HG02973 (cell line): ENCODE results near the gene CRIP2.

ENCODE experiments used
- ATAC-seq: cut with Tn5 transposase; IDR thresholded peaks from one replicate; pipeline ENCODE4 v1.9.1; 2021; ENCODE audit warnings: moderate library complexity; ENCODE audit not compliant: unreplicated experiment

CRIP2 gene

DNA sequence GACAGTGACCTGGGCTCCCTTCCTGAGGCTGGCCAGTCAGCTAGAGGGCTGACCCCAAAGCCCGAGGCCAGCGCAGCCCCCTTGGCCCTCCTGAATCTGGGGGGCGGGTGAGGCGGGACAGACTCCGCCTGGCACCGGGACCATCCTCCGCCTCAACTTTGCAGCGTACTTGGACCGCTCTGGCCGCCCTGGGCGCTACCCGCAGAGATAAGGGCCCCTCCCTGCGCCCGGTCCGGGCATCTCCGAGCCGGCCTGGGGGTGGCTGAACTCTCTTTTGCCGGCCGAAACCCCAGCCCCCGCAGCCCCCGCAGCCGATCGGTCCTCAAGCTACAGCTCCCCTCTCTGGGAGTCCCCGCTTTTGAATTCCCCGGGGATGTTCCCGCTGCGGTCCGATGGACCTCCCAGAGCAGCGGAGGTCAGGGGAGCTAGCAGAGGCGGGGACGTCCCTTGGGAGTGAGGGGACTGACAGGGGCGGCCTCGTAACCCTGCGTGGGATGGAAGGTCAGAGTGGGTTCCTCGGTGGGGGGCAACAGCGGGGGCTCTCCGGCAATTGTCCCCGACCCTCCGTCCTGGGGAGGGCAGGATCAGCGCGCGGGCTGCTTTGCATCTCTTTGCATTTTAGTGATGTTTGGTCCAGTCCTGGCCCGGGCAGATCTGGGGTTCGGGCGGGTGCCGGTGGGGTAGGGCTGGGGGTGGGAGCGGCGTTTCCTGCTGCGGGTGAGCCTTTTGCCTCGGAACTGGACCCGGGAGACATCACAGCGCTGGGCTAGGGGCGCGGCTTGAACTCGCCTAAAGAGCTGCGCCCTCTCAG is 11.7 kb downstream of the CRIP2 start, which contains the start of gene CRIP1:
CRIP1 (plus strand) TSS at position 724 of the 811 bp plus-strand sequence. CDS start 374 bp downstream, outside the sequence.
- no peak for ATAC-seq

GRCh38 chr14:105486974-105487448 is 12.4 kb downstream of the CRIP2 start:
- no peak for ATAC-seq

GRCh38 chr14:105487449-105487985 is 12.9 kb downstream of the CRIP2 start:
- ATAC-seq = no peak

GRCh38 chr14:105487986-105488777 is 13.6 kb downstream of the CRIP2 start:
- ATAC-seq = no peak

GRCh38 chr14:105488781-105489541 is 14.3 kb downstream of the CRIP2 start:
- ATAC-seq = no peak

- no peak for ATAC-seq
Observed at GRCh38 chr14:105489542-105490266, 15.1 kb downstream of the CRIP2 start.

- peak; percentile 1 for ATAC-seq
Observed at GRCh38 chr14:105490267-105490571, 15.6 kb downstream of the CRIP2 start.

- ATAC-seq = peak; percentile 61
Observed at GRCh38 chr14:105490572-105491365, 16.1 kb downstream of the CRIP2 start, which contains the start of gene TEDC1. TEDC1 (plus strand) TSS chr14:105491246; CDS start chr14:105491376, 130 bp downstream.

DNA sequence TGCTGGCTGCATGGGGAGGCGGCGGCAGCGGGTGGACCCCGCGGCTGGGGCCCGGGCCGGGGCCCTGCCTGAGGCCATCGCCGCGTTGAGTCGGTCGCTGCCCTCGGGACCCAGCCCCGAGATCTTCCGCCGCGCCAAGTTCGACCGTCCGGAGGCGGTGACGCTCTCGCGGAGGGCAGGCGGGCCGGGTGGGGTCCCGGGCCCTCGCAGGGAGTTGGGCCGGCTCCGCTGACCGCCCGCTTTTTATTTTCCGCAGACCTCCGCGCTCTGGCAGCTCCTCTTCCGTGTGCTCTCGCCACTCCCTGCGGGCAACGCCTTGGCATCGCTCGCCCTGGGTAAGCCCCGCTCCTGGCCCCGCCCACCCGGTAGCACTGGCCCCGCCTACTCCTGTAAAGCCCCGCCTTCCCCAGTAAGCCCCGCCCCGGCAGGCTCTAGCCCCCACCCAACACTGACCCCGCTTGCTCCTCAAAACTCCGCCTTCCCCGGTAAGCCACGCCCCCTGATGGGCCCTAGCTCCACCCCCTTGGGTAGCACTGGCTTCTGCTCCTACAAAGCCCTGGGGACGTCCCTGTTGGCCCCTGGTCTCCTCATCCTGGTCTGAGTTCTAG is 16.8 kb downstream of the CRIP2 start:
- no peak for ATAC-seq

DNA sequence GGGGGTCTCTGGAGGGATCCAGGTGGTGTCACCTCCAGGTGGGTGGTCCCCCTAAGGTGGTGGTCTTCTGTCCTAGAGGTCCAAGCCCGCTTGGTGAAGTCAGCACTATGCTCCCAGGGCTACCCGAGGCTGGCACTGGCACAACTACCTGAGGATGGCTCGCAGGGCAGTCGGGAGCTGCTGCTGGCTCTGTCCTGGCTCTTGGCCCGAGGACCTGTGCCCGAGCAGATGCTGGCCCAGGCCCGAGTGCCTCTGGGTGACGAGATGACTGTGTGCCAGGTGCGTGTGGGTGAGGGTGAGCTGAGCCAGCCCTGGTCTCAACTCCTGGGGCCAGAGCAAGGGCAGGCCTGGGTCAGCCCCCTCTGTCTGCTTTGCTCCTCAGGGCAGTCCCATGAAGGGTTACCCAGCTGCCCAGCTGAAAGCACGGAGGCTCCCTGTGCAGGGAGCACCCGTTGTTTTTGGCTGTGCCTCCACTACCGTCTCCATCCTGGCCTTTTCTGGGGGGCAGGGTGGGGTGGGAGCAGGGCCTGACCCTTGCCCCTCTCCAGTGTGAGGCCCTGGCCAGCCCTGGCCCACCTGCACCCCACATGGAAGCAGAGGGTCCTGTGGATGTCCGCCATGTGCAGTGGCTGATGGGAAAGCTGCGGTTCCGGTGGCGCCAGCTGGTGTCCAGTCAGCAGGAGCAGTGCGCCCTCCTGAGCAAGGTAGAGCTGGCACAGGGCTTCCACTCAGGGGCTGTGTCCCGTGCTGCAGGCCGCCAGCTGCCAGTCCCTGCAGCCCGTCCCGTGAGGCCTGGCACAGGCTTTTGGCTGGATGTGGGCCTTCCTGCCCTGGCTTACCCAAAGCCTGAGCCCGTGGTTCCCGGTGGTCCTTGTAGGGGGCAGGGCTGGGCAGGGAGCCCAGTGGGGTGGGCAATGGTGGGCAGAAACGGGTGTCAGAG is 17.7 kb downstream of the CRIP2 start:
- no peak for ATAC-seq

DNA sequence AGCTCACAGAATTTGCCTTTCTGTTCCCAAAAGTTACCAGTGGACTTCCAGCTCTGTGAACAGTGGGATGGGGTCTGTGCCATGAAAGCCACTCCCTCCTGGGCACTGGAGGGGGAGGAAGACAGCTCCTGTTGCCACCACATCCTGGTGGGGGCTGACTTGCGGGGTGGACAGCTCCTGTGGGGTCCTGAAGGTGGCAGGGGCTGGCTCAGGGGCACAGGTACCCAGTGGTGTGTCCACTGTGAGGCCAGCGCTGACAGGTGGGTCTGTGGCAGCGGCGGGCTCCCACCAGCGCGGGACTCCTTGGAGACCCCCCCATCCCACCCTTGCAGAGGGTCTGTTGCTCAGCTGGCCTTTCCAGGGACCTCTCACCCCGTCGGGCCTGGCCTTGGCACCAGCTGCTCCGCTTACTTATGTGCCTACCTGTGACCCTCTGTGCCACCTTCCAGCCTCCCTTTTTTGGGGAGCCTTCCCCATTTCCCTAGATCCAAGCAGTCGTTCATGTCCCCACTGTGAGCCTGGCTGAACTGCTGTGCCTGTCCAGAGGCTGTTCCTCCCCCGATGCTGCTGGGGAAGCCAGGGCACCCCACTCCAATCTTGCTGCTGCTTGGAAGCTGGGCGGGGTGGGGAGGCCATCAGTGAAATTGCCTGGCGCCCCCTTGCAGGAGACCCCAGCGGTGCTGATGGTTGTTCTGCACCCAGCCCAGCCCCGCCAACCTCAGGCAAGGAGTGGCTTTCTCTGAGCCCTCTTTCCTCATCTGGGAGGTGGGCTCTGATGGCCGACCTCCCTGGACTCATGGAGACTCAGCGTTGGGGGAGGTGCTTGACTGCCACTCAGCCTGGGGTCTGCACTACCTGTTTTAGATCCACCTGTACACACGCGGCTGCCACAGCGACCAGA is 18.6 kb downstream of the CRIP2 start:
- no peak for ATAC-seq

DNA sequence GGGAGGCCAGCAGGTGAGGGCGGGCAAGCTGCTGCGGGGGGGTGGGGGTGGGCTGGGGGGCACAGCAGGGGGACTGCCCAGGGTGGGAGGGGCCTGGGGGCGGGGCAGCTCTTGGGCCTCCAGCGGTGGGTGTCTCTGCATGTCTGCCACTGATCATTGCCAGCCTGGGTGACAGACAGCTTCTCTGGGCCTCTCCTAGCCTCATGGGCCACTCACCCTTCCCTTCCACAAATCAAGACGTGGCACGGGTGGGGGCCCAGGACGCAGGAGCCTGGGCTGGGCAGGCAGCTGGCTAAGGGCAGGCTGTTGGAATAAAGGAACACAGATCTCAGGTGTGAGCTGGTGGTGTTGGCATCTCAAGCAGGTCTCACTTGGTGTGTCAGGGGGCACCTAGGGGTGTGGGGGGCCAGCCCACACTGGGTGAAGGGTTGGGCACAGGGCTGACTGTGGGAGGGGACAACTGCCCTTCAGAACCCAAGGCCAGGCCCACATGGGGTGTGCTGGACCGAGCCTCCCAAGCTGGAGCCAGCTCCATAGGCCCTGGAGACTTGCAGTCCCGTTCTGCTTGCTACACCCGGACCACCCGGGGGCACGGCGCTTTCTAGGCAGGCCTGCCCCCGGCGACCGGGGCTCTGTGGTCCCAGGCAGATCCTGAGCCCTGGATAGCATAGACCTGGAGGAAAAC is 19.4 kb downstream of the CRIP2 start:
- ATAC-seq = no peak

DNA sequence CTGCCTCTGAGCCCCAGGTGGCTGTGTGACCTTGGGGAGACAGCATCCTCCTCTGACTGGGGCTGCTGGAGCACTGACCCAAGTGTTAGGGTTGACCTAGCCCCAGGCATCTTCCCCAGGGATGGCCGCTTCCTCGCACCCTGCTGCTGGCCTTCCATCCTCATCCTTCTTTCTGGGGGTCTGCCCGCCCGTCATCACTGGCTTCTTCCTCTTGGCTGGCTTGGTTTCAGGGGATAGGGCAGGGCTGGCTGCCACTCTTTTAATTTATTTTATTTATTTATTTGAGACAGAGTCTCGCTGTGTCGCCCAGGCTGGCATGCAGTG is 19.9 kb downstream of the CRIP2 start:
- no peak for ATAC-seq

DNA sequence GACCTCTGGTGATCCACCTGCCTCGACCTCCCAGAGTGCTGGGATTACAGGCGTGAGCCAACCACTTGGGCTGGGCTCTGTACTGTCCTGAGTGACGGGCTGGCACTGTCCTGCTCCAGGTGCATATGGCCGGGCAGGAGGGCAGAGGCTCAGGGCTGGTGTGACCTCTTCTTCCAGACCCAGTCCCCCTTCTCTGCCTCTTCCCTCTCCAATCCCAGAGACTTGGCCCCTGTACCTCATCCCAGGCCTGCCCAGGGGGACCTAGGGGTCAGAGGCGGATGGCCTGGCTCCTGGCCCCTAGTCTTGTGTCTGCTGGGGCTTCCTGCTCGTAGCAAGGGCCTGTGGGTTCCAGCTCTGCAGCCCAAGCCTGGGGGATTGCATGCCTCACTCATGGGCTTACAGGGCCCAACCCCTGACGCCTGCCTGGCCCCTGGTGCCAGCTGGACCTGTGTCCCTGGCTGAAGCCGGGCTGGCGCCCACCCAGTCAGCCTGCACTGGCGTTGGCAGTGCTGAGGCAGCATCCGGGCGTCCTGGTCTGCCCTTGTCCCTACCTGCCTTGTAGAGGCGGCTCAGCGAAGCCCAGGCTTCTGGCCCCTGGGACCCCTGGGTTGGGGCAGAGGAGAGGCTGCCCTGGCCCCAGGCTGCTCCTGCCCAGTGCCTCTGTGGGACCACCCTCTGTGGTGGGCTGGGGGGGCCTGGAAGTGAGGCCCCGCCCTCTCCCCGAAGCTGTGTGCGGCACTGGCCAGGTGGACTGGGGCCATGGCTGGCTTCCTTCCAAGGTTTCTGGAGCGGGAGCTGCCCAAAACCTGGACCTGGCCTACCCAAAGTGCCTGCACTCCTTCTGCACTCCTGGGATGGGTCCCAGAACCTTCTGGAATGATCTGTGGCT is 20.7 kb downstream of the CRIP2 start:
- no peak for ATAC-seq

- ATAC-seq = no peak
Observed at GRCh38 chr14:105495990-105496830, 21.6 kb downstream of the CRIP2 start.
